ENCODE data around the gene THBS2. TPM values are rescaled to one million over a fixed set of nuclear protein-coding genes. Genes with fewer than 3 reads are reported as not detected.
"Not testable (repeated sequence)": the region's sequence is repeated elsewhere in the genome, so short reads cannot be mapped to it uniquely, and the experiment has no call there.

THBS2 gene
- total and polyA plus RNA-seq, 3 donors from 2014 or later, result 4.8 to 17.9 (median 7.6) TPM

GRCh38 chr6:169271158-169271876 lies 17.7 kb upstream of the THBS2 start:
- H3K4me1 ChIP-seq, result no peaks in the 10 kb centered on the region
- no peaks in the 10 kb centered on the region for H3K27me3 ChIP-seq
- 85 to 86% methylated on average over 10 of the region's 10 CpGs for WGBS, 2 donors
- no peak overlapping the region for H3K27ac ChIP-seq
- H3K4me3 ChIP-seq, result no peak overlapping the region
- DNase-seq, result no peak
- H3K9me3 ChIP-seq, result no peaks in the 10 kb centered on the region
- intact Hi-C loops (cut with DNase I; ENCODE audit: low total_unique reads), result no loop called here
- no peaks in the 10 kb centered on the region for H3K36me3 ChIP-seq (ENCODE audit: low read depth, missing control alignments)
- TF ChIP-seq CTCF (IDR thresholded peaks at IDR 0.05) (no peak), POLR2A (IDR thresholded peaks at IDR 0.05) (no peak)

GRCh38 chr6:169270077-169270380 lies 16.4 kb upstream of the THBS2 start:
- H3K36me3 ChIP-seq (ENCODE audit: low read depth, missing control alignments); H3K27me3 ChIP-seq; DNase-seq; H3K27ac ChIP-seq; H3K4me1 ChIP-seq; H3K4me3 ChIP-seq; H3K9me3 ChIP-seq; intact Hi-C loops (cut with DNase I; ENCODE audit: low total_unique reads): not testable (repeated sequence)

- 80 to 81% methylated on average over 9 of the region's 9 CpGs for WGBS, 2 donors
- no peaks in the 10 kb centered on the region for H3K36me3 ChIP-seq (ENCODE audit: low read depth, missing control alignments)
- no peaks in the 10 kb centered on the region for H3K4me1 ChIP-seq
- H3K27ac ChIP-seq, result no peak overlapping the region
- no peaks in the 10 kb centered on the region for H3K9me3 ChIP-seq
- no peaks in the 10 kb centered on the region for H3K27me3 ChIP-seq
- no peak for DNase-seq
- TF ChIP-seq POLR2A (IDR thresholded peaks at IDR 0.05), result no peak
- no peak overlapping the region for H3K4me3 ChIP-seq
- intact Hi-C loops (cut with DNase I; ENCODE audit: low total_unique reads), result no loop called here
Measured at GRCh38 chr6:169269180-169270076, 15.8 kb upstream of the THBS2 start.

GRCh38 chr6:169268276-169268675 lies 14.6 kb upstream of the THBS2 start:
- no peaks in the 10 kb centered on the region for H3K36me3 ChIP-seq (ENCODE audit: low read depth, missing control alignments)
- no peaks in the 10 kb centered on the region for H3K4me1 ChIP-seq
- H3K27ac ChIP-seq, result no peak overlapping the region
- H3K27me3 ChIP-seq, result no peaks in the 10 kb centered on the region
- 96 to 100% methylated on average over 1 of the region's 1 CpG for WGBS, 2 donors
- no peaks in the 10 kb centered on the region for H3K9me3 ChIP-seq
- no peak for DNase-seq
- intact Hi-C loops (cut with DNase I; ENCODE audit: low total_unique reads), result no loop called here
- no peak overlapping the region for H3K4me3 ChIP-seq
- TF ChIP-seq POLR2A (IDR thresholded peaks at IDR 0.05) (no peak), CTCF (IDR thresholded peaks at IDR 0.05) (no peak)

GRCh38 chr6:169266746-169267591 lies 13.3 kb upstream of the THBS2 start:
- Histone ChIP-seq H3K9me3 (no peaks in the 10 kb centered on the region), H3K4me3 (no peak overlapping the region), H3K36me3 (ENCODE audit: low read depth, missing control alignments) (no peaks in the 10 kb centered on the region), H3K27me3 (no peaks in the 10 kb centered on the region), H3K4me1 (no peaks in the 10 kb centered on the region), H3K27ac (no peak overlapping the region)
- no peak for DNase-seq
- intact Hi-C loops (cut with DNase I; ENCODE audit: low total_unique reads), result no loop called here
- WGBS, 2 donors, result 88 to 94% methylated on average over 15 of the region's 15 CpGs
- TF ChIP-seq CTCF (IDR thresholded peaks at IDR 0.05) (no peak), POLR2A (IDR thresholded peaks at IDR 0.05) (no peak)
